Adrenal gland (tissue), 5 donors: Measurements from ENCODE around the gene MRGPRD.

Experiments used
- CTCF ChIP-seq, 6 experiments: fragments of 450-650 bp in 4 of 6; fragments of 200-600 bp in 2 of 6; sonication (generic) in 1 of 6; IDR thresholded peaks; 1 replicate in 5 of 6; 2 replicates in 1 of 6; pipeline versions ENCODE4 v1.5.1 to v1.8.0; 2016 to 2021; ENCODE audit warnings: antibody characterized with exemption in 6 of 6, mild to moderate bottlenecking in 2 of 6, moderate library complexity in 1 of 6
- POLR2A ChIP-seq, 2 donors: fragments of 450-650 bp; IDR thresholded peaks; one replicate each; pipeline ENCODE4 v1.6.1; 2017; ENCODE audit warnings: antibody characterized with exemption in 2 of 2, mild to moderate bottlenecking in 2 of 2, moderate library complexity in 1 of 2
- donor health status: DM: no; HTN: no; CAD: no.

- no peak for TF ChIP-seq CTCF (IDR thresholded peaks at IDR 0.05)
- no peak for TF ChIP-seq POLR2A (IDR thresholded peaks at IDR 0.05)
These were observed 48.9 kb downstream of the MRGPRD start for GRCh38 chr11:68931911-68932310.
